Jurkat, Clone E6-1 (cell line): ENCODE data around the gene B4GALT3.
A peak's percentile ranks its signal among the peaks of the same experiment; 100 is the strongest.

Experiments
- DNase-seq: peaks from one replicate; pipeline ENCODE4 v3.0.0-alpha.2; 2011; ENCODE audit warnings: low read depth, low spot score
- H3K4me3 ChIP-seq: 2 replicates; pipeline ENCODE4 v1.5.1; 2011; ENCODE audit warnings: mild to moderate bottlenecking, low read length, control low read depth, moderate library complexity

The B4GALT3 gene

GRCh38 chr1:161207173-161207572, 29.9 kb upstream of the B4GALT3 start:
- no peak for DNase-seq
- H3K4me3 ChIP-seq, result no peak overlapping the region

GRCh38 chr1:161206411-161207140, 29.3 kb upstream of the B4GALT3 start:
- H3K4me3 ChIP-seq, result no peak overlapping the region
- no peak for DNase-seq

- peak within 1 kb of the TSS; percentile 97 for H3K4me3 ChIP-seq
- DNase-seq, result peak; percentile 98
Observed at GRCh38 chr1:161201836-161202712, 24.8 kb upstream of the B4GALT3 start, which contains the start of gene NDUFS2. Gene NDUFS2 (plus strand): TSS chr1:161202367. CDS start chr1:161202386, 19 bp downstream.

- no peak for DNase-seq
- peak overlapping the region; percentile 97; the same call in 1 of the 2 replicates for H3K4me3 ChIP-seq
Observed at GRCh38 chr1:161200992-161201835, 23.9 kb upstream of the B4GALT3 start.

GRCh38 chr1:161200421-161200991, 23.2 kb upstream of the B4GALT3 start:
- no peak overlapping the region for H3K4me3 ChIP-seq
- DNase-seq, result no peak

- H3K4me3 ChIP-seq, result no peak overlapping the region
- DNase-seq, result no peak
Observed at GRCh38 chr1:161199506-161200139, 22.3 kb upstream of the B4GALT3 start.

GRCh38 chr1:161198897-161199431, 21.7 kb upstream of the B4GALT3 start, which contains the start of gene ADAMTS4:
Gene ADAMTS4 (minus strand): TSS chr1:161199054. CDS start chr1:161198627, 427 bp downstream.
- H3K4me3 ChIP-seq, result no peak within 1 kb of the TSS
- no peak for DNase-seq

- H3K4me3 ChIP-seq, result no peak overlapping the region
- no peak for DNase-seq
Observed at GRCh38 chr1:161198194-161198896, 21.0 kb upstream of the B4GALT3 start.

GRCh38 chr1:161197560-161198193, 20.4 kb upstream of the B4GALT3 start:
- no peak overlapping the region for H3K4me3 ChIP-seq
- DNase-seq, result no peak

GRCh38 chr1:161196521-161197451, 19.5 kb upstream of the B4GALT3 start:
- no peak for DNase-seq
- H3K4me3 ChIP-seq, result no peak overlapping the region

GRCh38 chr1:161196111-161196510, 18.8 kb upstream of the B4GALT3 start:
- DNase-seq, result no peak
- no peak overlapping the region for H3K4me3 ChIP-seq

- DNase-seq, result no peak
- H3K4me3 ChIP-seq, result no peak overlapping the region
Observed at GRCh38 chr1:161195171-161195570, 17.9 kb upstream of the B4GALT3 start.

GRCh38 chr1:161193561-161194235, 16.4 kb upstream of the B4GALT3 start:
- no peak overlapping the region for H3K4me3 ChIP-seq
- no peak for DNase-seq

- peak; percentile 67 for DNase-seq
- no peak overlapping the region for H3K4me3 ChIP-seq
Observed at GRCh38 chr1:161192476-161193465, 15.5 kb upstream of the B4GALT3 start.
